Naive thymus-derived CD4-positive, alpha-beta T cell (primary cell): ENCODE measurements around the gene MTX1. TPM values are rescaled to one million over a fixed set of nuclear protein-coding genes. Genes with fewer than 3 reads are reported as not detected.
"Not testable (repeated sequence)": the region's sequence is repeated elsewhere in the genome, so short reads cannot be mapped to it uniquely, and the experiment has no call there.

Source experiments
- ATAC-seq: fragments of 150-1000 bp; cut with Tn5 transposase; 2 replicates; pipeline ENCODE4 v1.10.0; 2021; ENCODE audit warnings: mild to moderate bottlenecking, moderate library complexity
- CTCF ChIA-PET: fragments of 350-600 bp; sonication (Branson Sonifier 250); formaldehyde crosslinking; loops from one replicate; lab custom pipeline; 2021; ENCODE audit warnings: antibody characterized with exemption; lab: Charles Lee
- POLR2A ChIA-PET: fragments of 350-600 bp; sonication (Branson Sonifier 250); formaldehyde crosslinking; loops from one replicate; lab custom pipeline; 2021; ENCODE audit warnings: antibody characterized with exemption, inconsistent platforms; lab: Charles Lee
- DNase-seq, 9 donors: peaks; one replicate each; pipeline versions ENCODE4 v3.0.0 to v3.0.0-alpha.2; 2020 to 2022; ENCODE audit warnings: mixed read lengths in 1 of 9
- H3K27ac ChIP-seq: one replicate; pipeline ENCODE4 v1.7.0; 2013; ENCODE audit warnings: mild to moderate bottlenecking, low read depth, low read length, moderate library complexity
- H3K27me3 ChIP-seq, 2 donors: one replicate each; pipeline ENCODE4 v1.7.0; 2013; ENCODE audit warnings: low read length in 2 of 2, mild to moderate bottlenecking in 2 of 2, moderate library complexity in 2 of 2; ENCODE audit not compliant: control insufficient read depth in 2 of 2, insufficient read depth in 2 of 2
- H3K36me3 ChIP-seq, 3 experiments: 1 replicate in 2 of 3; 2 replicates in 1 of 3; pipeline ENCODE4 v1.7.0; 2013; ENCODE audit warnings: low read length in 3 of 3, mild to moderate bottlenecking in 3 of 3, moderate library complexity in 1 of 3; ENCODE audit not compliant: insufficient read depth in 3 of 3, control insufficient read depth in 2 of 3
- H3K4me1 ChIP-seq, 2 donors: one replicate each; pipeline ENCODE4 v1.7.0; 2013; ENCODE audit warnings: low read length in 2 of 2, mild to moderate bottlenecking in 2 of 2, moderate library complexity in 1 of 2; ENCODE audit not compliant: control insufficient read depth in 2 of 2, insufficient read depth in 2 of 2
- H3K4me3 ChIP-seq: 2 replicates; pipeline ENCODE4 v1.7.0; 2013; ENCODE audit warnings: mild to moderate bottlenecking, low read length
- H3K9me3 ChIP-seq, 3 experiments: 1 replicate in 2 of 3; 2 replicates in 1 of 3; pipeline ENCODE4 v1.7.0; 2013; ENCODE audit warnings: low read length in 3 of 3; ENCODE audit not compliant: control insufficient read depth in 2 of 3
- H3K27ac Mint-ChIP-seq, 9 donors: one replicate each; pipeline ENCODE4 v1.8.0; 2020 to 2022; ENCODE audit warnings: mixed read lengths in 9 of 9, mild to moderate bottlenecking in 8 of 9, moderate library complexity in 5 of 9, inconsistent platforms in 2 of 9
- H3K27me3 Mint-ChIP-seq, 5 donors: one replicate each; pipeline ENCODE4 v1.8.0; 2021 to 2022; ENCODE audit warnings: mixed read lengths in 5 of 5, mild to moderate bottlenecking in 1 of 5
- H3K36me3 Mint-ChIP-seq, 5 donors: one replicate each; pipeline ENCODE4 v1.8.0; 2020 to 2022; ENCODE audit warnings: mixed read lengths in 5 of 5, mild to moderate bottlenecking in 3 of 5, inconsistent platforms in 1 of 5
- H3K4me1 Mint-ChIP-seq, 7 donors: one replicate each; pipeline ENCODE4 v1.8.0; 2020 to 2022; ENCODE audit warnings: mixed read lengths in 7 of 7, mild to moderate bottlenecking in 3 of 7, inconsistent platforms in 1 of 7
- H3K4me3 Mint-ChIP-seq, 10 donors: one replicate each; pipeline ENCODE4 v1.8.0; 2020 to 2022; ENCODE audit warnings: mild to moderate bottlenecking in 10 of 10, mixed read lengths in 10 of 10, moderate library complexity in 6 of 10, inconsistent platforms in 2 of 10
- H3K9me3 Mint-ChIP-seq, 11 donors: one replicate each; pipeline ENCODE4 v1.8.0; 2020 to 2022; ENCODE audit warnings: mixed read lengths in 11 of 11, mild to moderate bottlenecking in 4 of 11, inconsistent platforms in 1 of 11, moderate library complexity in 1 of 11
- intact Hi-C, 2 donors: fragments of 100-400 bp; cut with micrococcal nuclease; formaldehyde crosslinking; loops; one replicate each; pipeline ENCODE4 v1.15.1; 2023
- polyA plus RNA-seq, 2 donors: library from polyadenylated mRNA; unstranded; fragments of 300-500 nt; fragmentation: Illumina TruSeq; gene quantifications; one replicate each; pipeline ENCODE4 v1.2.3, GENCODE V29; 2021
- total RNA-seq, 6 experiments: library from RNA in 5 of 6; stranded (reverse) in 5 of 6; gene quantifications; 1 replicate in 5 of 6; 2 replicates in 1 of 6; pipeline ENCODE4 v1.2.3 and lab custom pipeline; 2021 to 2026

The MTX1 gene
- total and polyA plus RNA-seq, 7 experiments from 2014 or later, result 19.5 to 49.9 (median 28.9) TPM

DNA sequence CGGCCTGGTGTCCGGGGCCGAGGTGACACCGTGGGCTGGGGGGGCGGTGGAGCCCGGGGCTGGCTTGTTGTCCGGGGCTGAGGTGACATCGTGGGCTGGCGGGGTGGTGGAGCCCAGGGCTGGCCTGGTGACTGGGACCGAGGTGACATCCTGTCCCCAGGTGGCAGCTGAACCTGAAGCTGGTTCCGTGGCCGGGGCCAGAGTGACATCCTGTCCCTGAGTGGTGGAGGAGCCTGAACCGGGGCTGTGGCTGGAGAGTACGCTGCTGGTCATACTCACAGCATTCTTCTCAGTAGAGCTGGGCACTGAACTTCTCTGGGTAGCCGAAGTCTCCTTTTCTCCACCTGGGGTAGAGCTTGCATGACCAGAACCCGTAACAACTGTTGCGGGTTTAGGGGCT lies 16.6 kb upstream of the MTX1 start:
- no peaks in the 10 kb centered on the region for H3K27me3 ChIP-seq
- peak overlapping the region in 6 of 10 donors; percentile 44 to 93 (median 62) for H3K4me3 Mint-ChIP-seq
- no peaks in the 10 kb centered on the region for H3K9me3 ChIP-seq
- no peaks in the 10 kb centered on the region for H3K36me3 ChIP-seq
- DNase-seq (no peak), ATAC-seq (no peak)
- ChIA-PET POLR2A (no interaction called here), CTCF (interaction anchor here (2.5 to 3.5 kb wide), 2 partner anchors 12 to 18 kb away, joined by 9 to 45 read pairs; partner anchors contain the start of genes KRTCAP2 and TRIM46)
- H3K27me3 Mint-ChIP-seq, result no peaks in the 10 kb centered on the region
- peaks cover 11 to 25% of the 10 kb centered on the region in 2 donors for H3K4me1 ChIP-seq
- no peak overlapping the region for H3K27ac ChIP-seq
- intact Hi-C loops, result loop anchor here (2.0 to 5.0 kb wide), 3 partner anchors 15 to 185 kb away; partner anchors contain the start of gene RUSC1 (in 1 of the 2)
- peaks cover 0 to 5% (median 0%) of the 10 kb centered on the region in 11 donors for H3K9me3 Mint-ChIP-seq
- H3K4me3 ChIP-seq, result no peak overlapping the region
- peaks cover 0 to 7% (median 0%) of the 10 kb centered on the region in 5 donors for H3K36me3 Mint-ChIP-seq
- H3K4me1 Mint-ChIP-seq, result peaks cover 8 to 47% (median 35%) of the 10 kb centered on the region in 7 donors
- peak overlapping the region in 6 of 9 donors; percentile 19 to 98 (median 77) for H3K27ac Mint-ChIP-seq

DNA sequence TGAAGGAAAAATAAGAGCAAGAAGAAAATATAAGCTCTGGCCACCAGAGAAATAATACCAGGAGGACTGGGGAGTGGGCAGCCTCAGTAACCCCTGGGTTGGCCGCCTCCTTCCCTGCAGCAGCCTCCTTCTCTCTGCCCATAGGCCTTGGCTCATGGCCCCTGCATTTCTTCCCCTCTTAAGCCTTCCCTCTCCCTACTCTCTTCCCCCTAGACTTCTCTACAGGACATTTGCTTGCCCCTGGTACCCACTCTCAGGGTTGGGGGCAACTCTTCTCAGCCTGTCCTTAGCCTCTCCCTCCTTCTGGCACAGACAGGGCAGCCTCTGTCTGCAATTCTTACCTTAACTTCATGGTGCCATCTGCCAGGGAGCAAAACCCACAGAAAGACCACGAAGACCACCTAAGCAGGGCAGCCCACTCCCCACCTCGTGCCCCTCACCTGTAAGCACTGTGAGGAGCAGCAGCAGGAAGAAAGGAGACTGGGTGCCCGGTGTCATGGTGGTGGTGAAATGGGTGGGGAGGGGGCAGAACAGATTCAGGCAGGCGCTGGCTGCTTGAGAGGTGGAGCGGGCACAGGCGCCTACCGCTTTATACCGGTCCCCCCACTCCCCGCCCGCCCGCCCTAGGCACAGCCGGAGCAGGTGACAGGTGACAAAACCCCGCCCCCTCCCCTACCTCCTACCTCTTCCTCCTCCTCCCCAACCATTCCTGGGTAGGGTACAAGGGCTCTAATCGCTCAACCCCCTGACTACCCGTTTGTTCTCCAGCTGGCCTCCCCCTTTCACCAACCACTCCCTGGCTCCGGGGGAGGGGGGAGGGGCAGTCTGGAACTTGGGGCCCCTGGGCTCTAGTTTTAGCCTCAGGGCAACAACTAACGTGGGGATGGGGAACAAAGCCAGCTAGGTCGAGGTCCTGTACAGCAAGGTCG lies 15.9 kb upstream of the MTX1 start:
- DNase-seq (peak in 5 of 9 donors; percentile 14 to 56 (median 29)), ATAC-seq (no peak)
- peak overlapping the region; percentile 88 to 97 (median 92) for H3K4me3 Mint-ChIP-seq
- H3K36me3 Mint-ChIP-seq, result peaks cover 0 to 8% (median 0%) of the 10 kb centered on the region in 5 donors
- H3K27me3 ChIP-seq, result no peaks in the 10 kb centered on the region
- H3K4me1 Mint-ChIP-seq, result peaks cover 8 to 42% (median 35%) of the 10 kb centered on the region in 7 donors
- H3K36me3 ChIP-seq, result no peaks in the 10 kb centered on the region
- ChIA-PET POLR2A (interaction anchor here (0.7 to 2.9 kb wide), 9 partner anchors 8 to 784 kb away, joined by 3 to 25 read pairs (median 7); partner anchors contain the start of genes KRTCAP2, MTX1, THBS3 and TRIM46), CTCF (interaction anchor here (0.5 to 3.5 kb wide), 9 partner anchors 12 to 865 kb away, joined by 3 to 45 read pairs (median 7); partner anchors contain the start of genes KRTCAP2 and TRIM46)
- no peaks in the 10 kb centered on the region for H3K9me3 ChIP-seq
- H3K4me1 ChIP-seq, result peaks cover 11 to 25% of the 10 kb centered on the region in 2 donors
- peak overlapping the region; percentile 19 to 98 (median 94) for H3K27ac Mint-ChIP-seq
- peak overlapping the region; percentile 57 for H3K4me3 ChIP-seq
- peak overlapping the region; percentile 76 for H3K27ac ChIP-seq
- H3K9me3 Mint-ChIP-seq, result peaks cover 0 to 5% (median 0%) of the 10 kb centered on the region in 11 donors
- H3K27me3 Mint-ChIP-seq, result no peaks in the 10 kb centered on the region
- intact Hi-C loops, result loop anchor here (1.0 to 5.0 kb wide), 6 partner anchors 8 to 185 kb away; partner anchors contain the start of gene RUSC1 (in 1 of the 2)

DNA sequence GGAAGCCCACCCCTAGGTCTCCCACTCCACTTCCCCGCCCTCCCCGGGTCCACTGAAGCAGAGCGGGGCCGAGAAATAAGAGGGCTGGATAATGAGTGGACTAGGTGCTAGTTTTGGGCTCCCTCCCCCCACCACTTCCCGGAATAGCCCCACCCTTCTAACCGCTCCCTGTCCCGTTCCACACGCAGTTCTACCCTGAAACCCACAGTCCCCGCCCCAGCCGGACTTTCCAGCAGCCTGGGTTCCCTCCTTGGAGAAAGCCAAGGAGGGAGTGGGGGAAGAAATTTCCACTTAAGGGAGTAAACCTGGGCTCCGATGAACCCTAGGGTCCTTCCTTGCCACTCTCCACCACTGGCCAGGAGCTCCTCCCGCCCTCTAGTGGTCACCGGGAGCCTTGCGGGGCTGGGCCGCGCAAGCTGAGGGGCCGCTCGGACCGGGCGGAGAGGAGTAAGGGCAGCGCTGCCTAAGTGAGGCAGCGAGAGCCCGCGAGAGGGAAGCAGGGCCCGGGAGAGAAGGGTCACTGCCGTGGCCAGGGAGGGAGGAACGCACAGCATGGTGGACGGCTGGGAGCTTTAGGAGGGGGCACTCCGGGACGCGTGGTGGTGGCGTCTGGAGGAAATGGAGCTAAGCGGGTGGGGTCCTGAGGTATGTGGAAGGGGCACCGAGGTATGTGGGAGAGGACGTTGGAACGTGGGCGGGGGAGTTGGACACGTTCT lies 15.1 kb upstream of the MTX1 start:
- H3K9me3 Mint-ChIP-seq, result peaks cover 0 to 2% (median 0%) of the 10 kb centered on the region in 11 donors
- H3K27ac ChIP-seq, result peak overlapping the region; percentile 76

DNA sequence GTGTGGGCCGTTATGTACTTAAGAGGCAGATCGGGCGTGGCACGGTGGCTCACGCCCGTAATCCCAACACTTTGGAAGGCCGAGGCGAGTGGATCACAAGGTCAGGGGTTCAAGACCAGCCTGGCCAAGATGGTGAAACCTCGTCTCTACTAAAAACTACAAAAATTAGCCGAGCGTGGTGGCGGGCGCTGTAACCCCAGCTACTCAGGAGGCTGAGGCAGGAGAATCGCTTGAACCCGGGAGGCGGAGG lies 14.6 kb upstream of the MTX1 start:
- not testable (repeated sequence) for H3K36me3 Mint-ChIP-seq, DNase-seq, H3K9me3 ChIP-seq, H3K27me3 ChIP-seq, H3K9me3 Mint-ChIP-seq, H3K36me3 ChIP-seq, H3K27me3 Mint-ChIP-seq, ATAC-seq
- peaks cover 11 to 25% of the 10 kb centered on the region in 2 donors for H3K4me1 ChIP-seq
- ChIA-PET POLR2A (interaction anchor here (0.9 to 2.9 kb wide), 11 partner anchors 9 to 68 kb away, joined by 3 to 25 read pairs (median 7); partner anchors contain the start of genes KRTCAP2, MTX1, SCAMP3 and THBS3), CTCF (interaction anchor here (0.7 to 3.5 kb wide), 12 partner anchors 10 to 1239 kb away, joined by 3 to 45 read pairs (median 6); partner anchors contain the start of genes KRTCAP2 and TRIM46)
- peak overlapping the region; percentile 76 for H3K27ac ChIP-seq
- Mint-ChIP-seq H3K4me1 (peaks cover 8 to 35% (median 28%) of the 10 kb centered on the region in 7 donors), H3K4me3 (peak overlapping the region; percentile 88 to 97 (median 92)), H3K27ac (peak overlapping the region; percentile 92 to 99 (median 97))
- H3K4me3 ChIP-seq, result peak overlapping the region; percentile 57
- intact Hi-C loops, result loop anchor here (1.0 to 5.0 kb wide), 9 partner anchors 10 to 187 kb away; partner anchors contain the start of genes MTX1 (in 2 of the 2) and RUSC1 (in 1 of the 2)

More for the DNA sequence above, 15.1 kb upstream of the MTX1 start:
- DNase-seq (peak in 8 of 9 donors; percentile 38 to 89 (median 54)), ATAC-seq (peak; percentile 54)
- POLR2A ChIA-PET, result interaction anchor here (0.7 to 2.9 kb wide), 13 partner anchors 9 to 784 kb away, joined by 3 to 25 read pairs (median 7); partner anchors contain the start of genes KRTCAP2, MTX1, SCAMP3 and THBS3
- Histone ChIP-seq H3K4me3 (peak overlapping the region; percentile 57), H3K9me3 (no peaks in the 10 kb centered on the region), H3K36me3 (no peaks in the 10 kb centered on the region), H3K27me3 (no peaks in the 10 kb centered on the region), H3K4me1 (peaks cover 11 to 25% of the 10 kb centered on the region in 2 donors)
- H3K27ac Mint-ChIP-seq, result peak overlapping the region; percentile 92 to 99 (median 97)
- H3K27me3 Mint-ChIP-seq, result no peaks in the 10 kb centered on the region
- intact Hi-C loops, result loop anchor here (1.0 to 5.0 kb wide), 6 partner anchors 9 to 186 kb away; partner anchors contain the start of gene RUSC1 (in 1 of the 2)
- CTCF ChIA-PET, result interaction anchor here (0.5 to 3.5 kb wide), 14 partner anchors 11 to 1240 kb away, joined by 3 to 45 read pairs (median 6); partner anchors contain the start of genes KRTCAP2 and TRIM46
- peaks cover 0 to 6% (median 0%) of the 10 kb centered on the region in 5 donors for H3K36me3 Mint-ChIP-seq
- H3K4me1 Mint-ChIP-seq, result peaks cover 8 to 35% (median 29%) of the 10 kb centered on the region in 7 donors
- H3K4me3 Mint-ChIP-seq, result peak overlapping the region; percentile 88 to 97 (median 92)

DNA sequence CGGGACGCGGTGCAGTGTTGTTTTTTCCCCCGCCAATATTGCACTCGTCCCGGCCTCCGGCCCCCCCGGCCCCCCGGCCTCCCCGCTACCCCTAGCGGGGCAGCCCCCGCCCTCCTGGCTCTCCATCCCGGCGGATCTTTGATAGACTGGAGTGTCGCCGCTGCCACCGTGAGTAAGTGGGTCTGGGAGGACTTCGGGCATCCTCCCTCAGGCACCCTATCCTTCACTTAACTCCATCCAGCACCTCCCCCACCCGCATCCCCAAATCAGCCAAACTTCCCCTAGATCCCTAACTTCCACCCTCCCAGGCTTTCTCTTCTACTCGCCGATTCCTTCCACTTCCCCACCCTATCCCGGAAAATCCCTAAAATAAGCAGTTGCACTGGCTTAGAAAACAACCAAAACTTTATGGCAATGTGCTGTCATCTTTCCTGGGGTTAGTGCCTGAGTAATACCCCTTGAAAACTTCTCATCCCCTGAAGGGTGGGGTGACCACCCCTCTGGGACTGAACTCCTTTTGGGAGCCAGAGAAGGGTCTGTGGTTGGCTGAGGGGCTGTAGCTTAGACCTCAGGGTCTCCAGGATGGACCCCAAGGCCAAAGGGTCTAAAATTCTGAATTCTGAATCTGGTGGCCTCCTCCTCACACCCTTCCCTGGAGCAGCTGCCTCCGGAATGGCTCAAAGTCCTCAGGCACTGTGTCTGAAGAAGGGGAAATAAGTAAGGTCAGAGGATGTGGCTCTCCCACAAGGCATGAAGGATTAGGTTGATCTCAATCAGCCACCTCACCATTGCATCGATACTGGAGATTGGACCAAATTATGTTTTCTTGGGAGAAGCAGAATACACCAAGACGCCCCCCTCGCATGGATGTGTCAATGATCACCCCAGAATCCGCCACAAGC lies 13.0 kb upstream of the MTX1 start:
- peaks cover 0 to 2% (median 0%) of the 10 kb centered on the region in 11 donors for H3K9me3 Mint-ChIP-seq
- H3K4me1 ChIP-seq, result peaks cover 11 to 25% of the 10 kb centered on the region in 2 donors
- peaks cover 8 to 35% (median 28%) of the 10 kb centered on the region in 7 donors for H3K4me1 Mint-ChIP-seq
- peak in 1 of 9 donors; percentile 27 for DNase-seq
- H3K27me3 ChIP-seq, result no peaks in the 10 kb centered on the region
- no peak for ATAC-seq
- H3K4me3 ChIP-seq, result no peak overlapping the region
- peaks cover 0 to 9% (median 0%) of the 10 kb centered on the region in 5 donors for H3K36me3 Mint-ChIP-seq
- no peaks in the 10 kb centered on the region for H3K36me3 ChIP-seq
- H3K27me3 Mint-ChIP-seq, result no peaks in the 10 kb centered on the region
- intact Hi-C loops, result loop anchor here in 1 of 2 donors (1.0 to 2.0 kb wide), 3 partner anchors 13 to 49 kb away; partner anchors contain the start of gene MTX1
- peak overlapping the region; percentile 22 to 99 (median 88) for H3K27ac Mint-ChIP-seq
- peak overlapping the region; percentile 76 for H3K27ac ChIP-seq
- H3K9me3 ChIP-seq, result no peaks in the 10 kb centered on the region
- POLR2A ChIA-PET, result interaction anchor here (1.1 to 2.9 kb wide), 6 partner anchors 8 to 66 kb away, joined by 3 to 25 read pairs (median 6); partner anchors contain the start of genes KRTCAP2, MTX1, SCAMP3 and THBS3
- H3K4me3 Mint-ChIP-seq, result peak overlapping the region; percentile 63 to 97 (median 80)
- CTCF ChIA-PET, result interaction anchor here (1.0 to 3.5 kb wide), 3 partner anchors 12 to 22 kb away, joined by 3 to 45 read pairs (median 4); partner anchors contain the start of genes KRTCAP2 and TRIM46
